D721Med (cell line): ENCODE measurements around the gene COL21A1.

Source experiments
- DNase-seq: peaks from one replicate; pipeline ENCODE4 v3.0.0; 2011; ENCODE audit warnings: low spot score; ENCODE audit not compliant: insufficient read length
- FAIRE-seq: peaks from 2 replicates; lab custom pipeline; 2011; peaks lifted over from hg19 to GRCh38; lab: Jason Lieb, UNC
- TF ChIP-seq, protein P1 (sequence below): IDR thresholded peaks from 2 replicates; pipeline ENCODE4 v1.5.1; 2012; ENCODE audit warnings: mild to moderate bottlenecking, control low read depth; ENCODE audit not compliant: insufficient read depth; ENCODE audit errors: missing control alignments

The COL21A1 gene

DNA sequence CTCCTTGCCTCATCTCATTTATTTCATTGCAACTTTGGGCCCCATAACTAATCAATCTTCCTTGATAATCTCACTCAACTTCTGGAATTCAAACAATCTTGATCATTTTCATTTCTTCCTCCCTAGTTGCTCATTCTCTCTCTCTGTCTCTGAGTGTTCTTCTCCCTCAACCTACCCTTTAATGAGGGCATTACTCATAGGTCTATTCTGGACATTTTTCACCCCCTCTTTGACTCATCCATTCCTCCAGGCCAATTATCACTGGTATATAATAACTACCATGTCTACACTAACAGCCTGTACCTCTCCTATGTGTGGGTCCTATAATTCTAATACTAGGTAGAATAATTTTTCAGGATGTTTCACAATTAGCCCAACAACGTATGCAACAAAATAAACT, 78.8 kb downstream of the COL21A1 start:
- FAIRE-seq, result no peak
- TF ChIP-seq, protein P1, sequence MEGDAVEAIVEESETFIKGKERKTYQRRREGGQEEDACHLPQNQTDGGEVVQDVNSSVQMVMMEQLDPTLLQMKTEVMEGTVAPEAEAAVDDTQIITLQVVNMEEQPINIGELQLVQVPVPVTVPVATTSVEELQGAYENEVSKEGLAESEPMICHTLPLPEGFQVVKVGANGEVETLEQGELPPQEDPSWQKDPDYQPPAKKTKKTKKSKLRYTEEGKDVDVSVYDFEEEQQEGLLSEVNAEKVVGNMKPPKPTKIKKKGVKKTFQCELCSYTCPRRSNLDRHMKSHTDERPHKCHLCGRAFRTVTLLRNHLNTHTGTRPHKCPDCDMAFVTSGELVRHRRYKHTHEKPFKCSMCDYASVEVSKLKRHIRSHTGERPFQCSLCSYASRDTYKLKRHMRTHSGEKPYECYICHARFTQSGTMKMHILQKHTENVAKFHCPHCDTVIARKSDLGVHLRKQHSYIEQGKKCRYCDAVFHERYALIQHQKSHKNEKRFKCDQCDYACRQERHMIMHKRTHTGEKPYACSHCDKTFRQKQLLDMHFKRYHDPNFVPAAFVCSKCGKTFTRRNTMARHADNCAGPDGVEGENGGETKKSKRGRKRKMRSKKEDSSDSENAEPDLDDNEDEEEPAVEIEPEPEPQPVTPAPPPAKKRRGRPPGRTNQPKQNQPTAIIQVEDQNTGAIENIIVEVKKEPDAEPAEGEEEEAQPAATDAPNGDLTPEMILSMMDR, result no peak
- no peak for DNase-seq

- no peak for DNase-seq
- FAIRE-seq, result no peak
- TF ChIP-seq, protein P1, result no peak
Observed at GRCh38 chr6:56162081-56162480, 85.3 kb downstream of the COL21A1 start.

DNA sequence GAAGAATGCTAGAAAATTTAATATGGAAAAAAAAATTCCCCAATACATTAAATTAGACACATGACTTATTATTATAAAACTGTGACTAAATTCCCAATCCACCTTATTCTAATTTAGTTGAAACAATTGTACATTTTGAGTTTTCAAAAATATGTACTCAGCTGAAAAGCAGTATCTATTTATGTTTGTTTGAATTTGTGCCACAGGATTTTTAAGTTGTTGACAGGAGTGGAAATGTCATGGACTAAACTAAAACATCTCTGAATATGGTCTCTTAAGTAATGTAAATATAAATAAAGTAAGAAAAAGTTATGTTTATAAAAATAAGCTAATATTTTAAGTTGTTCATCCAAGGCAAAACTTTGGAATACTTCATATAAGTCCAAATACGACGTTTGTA, 86.9 kb downstream of the COL21A1 start:
- TF ChIP-seq, protein P1, result no peak
- no peak for DNase-seq
- no peak for FAIRE-seq

- TF ChIP-seq, protein P1, result no peak
- DNase-seq (no peak), FAIRE-seq (no peak)
Observed at GRCh38 chr6:56158571-56158970, 88.8 kb downstream of the COL21A1 start.

GRCh38 chr6:56156643-56157042, 90.7 kb downstream of the COL21A1 start:
- FAIRE-seq (no peak), DNase-seq (no peak)
- TF ChIP-seq, protein P1, result no peak

- TF ChIP-seq, protein P1, result no peak
- FAIRE-seq (no peak), DNase-seq (no peak)
Observed at GRCh38 chr6:56155634-56156141, 91.7 kb downstream of the COL21A1 start.

DNA sequence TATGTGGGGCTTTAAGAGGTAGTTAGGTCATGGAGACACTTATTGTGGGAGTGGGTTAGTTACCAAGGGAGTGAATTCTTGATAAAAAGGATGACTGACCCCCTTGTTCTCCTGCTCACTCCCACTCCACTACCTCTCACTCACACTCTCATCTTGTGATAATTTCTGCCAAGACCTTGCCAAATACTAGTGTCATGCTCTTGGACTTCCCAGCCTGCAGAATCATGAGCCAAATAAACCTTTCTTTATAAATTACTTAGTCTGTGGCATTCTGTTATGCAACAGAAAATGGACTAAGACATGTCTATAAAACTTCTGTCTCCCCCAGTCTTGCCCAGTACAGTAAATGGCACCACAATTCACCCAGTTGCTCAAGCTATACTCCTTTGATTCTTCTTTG, 93.3 kb downstream of the COL21A1 start:
- DNase-seq, result no peak
- no peak for FAIRE-seq
- TF ChIP-seq, protein P1, result no peak
